Stimulated activated CD8-positive, alpha-beta memory T cell treated with anti-CD3 and anti-CD28 coated beads, Interleukin-7, amount 100 ng/mL, for 4 hours (primary cell): Measurements from ENCODE around the gene FGGY.
"Not testable (repeated sequence)": the region's sequence is repeated elsewhere in the genome, so short reads cannot be mapped to it uniquely, and the experiment has no call there.

ENCODE experiments used
- DNase-seq, 2 donors: peaks; one replicate each; pipeline ENCODE4 v3.0.0-alpha.2; 2020; ENCODE audit warnings: low read depth in 2 of 2

Gene FGGY

GRCh38 chr1:59481881-59482505 lies 185.1 kb downstream of the FGGY start:
- DNase-seq = no peak

GRCh38 chr1:59482986-59483385 lies 186.1 kb downstream of the FGGY start:
- no peak for DNase-seq

- no peak for DNase-seq
Measured at GRCh38 chr1:59484096-59484495, 187.2 kb downstream of the FGGY start.

GRCh38 chr1:59485171-59485570 lies 188.3 kb downstream of the FGGY start:
- DNase-seq = no peak

GRCh38 chr1:59485949-59486348 lies 189.1 kb downstream of the FGGY start:
- DNase-seq = no peak

- no peak for DNase-seq
Measured at GRCh38 chr1:59486615-59487014, 189.7 kb downstream of the FGGY start.

GRCh38 chr1:59487335-59488031 lies 190.6 kb downstream of the FGGY start:
- DNase-seq = no peak

GRCh38 chr1:59492500-59492899 lies 195.6 kb downstream of the FGGY start:
- DNase-seq = no peak

GRCh38 chr1:59494145-59494833 lies 197.4 kb downstream of the FGGY start:
- no peak for DNase-seq

GRCh38 chr1:59496156-59496555 lies 199.3 kb downstream of the FGGY start:
- not testable (repeated sequence) for DNase-seq

- DNase-seq = no peak
Measured at GRCh38 chr1:59497616-59498015, 200.7 kb downstream of the FGGY start.

GRCh38 chr1:59498640-59499039 lies 201.7 kb downstream of the FGGY start:
- DNase-seq = no peak

GRCh38 chr1:59499273-59499942 lies 202.5 kb downstream of the FGGY start:
- DNase-seq = no peak

- DNase-seq = no peak
Measured at GRCh38 chr1:59499943-59500569, 203.2 kb downstream of the FGGY start.

GRCh38 chr1:59500950-59501742 lies 204.3 kb downstream of the FGGY start:
- DNase-seq = no peak

GRCh38 chr1:59502009-59502691 lies 205.3 kb downstream of the FGGY start:
- DNase-seq = no peak

GRCh38 chr1:59504276-59504675 lies 207.4 kb downstream of the FGGY start:
- DNase-seq = no peak

GRCh38 chr1:59505596-59506028 lies 208.7 kb downstream of the FGGY start:
- no peak for DNase-seq

GRCh38 chr1:59506952-59507351 lies 210.1 kb downstream of the FGGY start:
- no peak for DNase-seq

- DNase-seq = no peak
Measured at GRCh38 chr1:59509341-59509875, 212.5 kb downstream of the FGGY start.
